GM12878 (cell line): ENCODE measurements around the gene CMSS1.

Experiments used
- ETV6 ChIP-seq, 2 experiments: fragments of 450-650 bp in 1 of 2; IDR thresholded peaks in 1 of 2; conservative IDR thresholded peaks in 1 of 2; 2 replicates each; pipeline ENCODE4 v1.6.1; 2014; ENCODE audit warnings: antibody characterized with exemption in 1 of 2, borderline replicate concordance in 1 of 2, low read depth in 1 of 2, mild to moderate bottlenecking in 1 of 2, moderate library complexity in 1 of 2
- HCFC1 ChIP-seq: fragments of 150-350 bp; IDR thresholded peaks from 2 replicates; pipeline ENCODE4 v1.6.1; 2014; ENCODE audit warnings: low read length
- HDAC6 ChIP-seq: fragments of 200-600 bp; sonication (generic); IDR thresholded peaks from one replicate; pipeline ENCODE4 v1.8.0; 2017; ENCODE audit warnings: antibody characterized with exemption; ENCODE audit not compliant: unreplicated experiment
- MAX ChIP-seq: IDR thresholded peaks from 2 replicates; pipeline ENCODE4 v1.6.1; 2012; ENCODE audit warnings: low read depth, low read length, improper control_type of control experiment
- PKNOX1 ChIP-seq: fragments of 450-650 bp; IDR thresholded peaks from 2 replicates; pipeline ENCODE4 v1.6.1; 2016; ENCODE audit warnings: mild to moderate bottlenecking
- POLR2A ChIP-seq: IDR thresholded peaks from 2 replicates; pipeline ENCODE4 v1.6.1; 2011; ENCODE audit warnings: low read depth, mild to moderate bottlenecking, low read length
- RB1 ChIP-seq: fragments of 450-650 bp; formaldehyde crosslinking; IDR thresholded peaks from 2 replicates; pipeline ENCODE4 v1.6.1; 2017; ENCODE audit warnings: mild to moderate bottlenecking, borderline replicate concordance
- TAF1 ChIP-seq: IDR thresholded peaks from 2 replicates; pipeline ENCODE4 v1.6.1; 2011; ENCODE audit warnings: mild to moderate bottlenecking, low read depth, low read length, borderline replicate concordance
- TF ChIP-seq, protein P1 (sequence below): IDR thresholded peaks from 2 replicates; pipeline ENCODE4 v1.6.1; 2012; ENCODE audit warnings: low read depth, low read length, improper control_type of control experiment
- TF ChIP-seq, protein P2 (sequence below), 3 experiments: IDR thresholded peaks in 2 of 3; conservative IDR thresholded peaks in 1 of 3; 2 replicates each; pipeline ENCODE4 v1.5.1; 2011; ENCODE audit warnings: low read depth in 3 of 3, low read length in 3 of 3, mild to moderate bottlenecking in 3 of 3, control low read depth in 2 of 3, moderate library complexity in 2 of 3, inconsistent platforms in 1 of 3, mixed read lengths in 1 of 3; ENCODE audit not compliant: control insufficient read depth in 2 of 3, insufficient read depth in 1 of 3; ENCODE audit errors: extremely low read depth in 1 of 3
- TF ChIP-seq, protein P3 (sequence below): fragments of 450-650 bp; IDR thresholded peaks from 2 replicates; pipeline ENCODE4 v1.6.1; 2017; ENCODE audit warnings: mild to moderate bottlenecking, moderate library complexity

- TF ChIP-seq, protein P1, sequence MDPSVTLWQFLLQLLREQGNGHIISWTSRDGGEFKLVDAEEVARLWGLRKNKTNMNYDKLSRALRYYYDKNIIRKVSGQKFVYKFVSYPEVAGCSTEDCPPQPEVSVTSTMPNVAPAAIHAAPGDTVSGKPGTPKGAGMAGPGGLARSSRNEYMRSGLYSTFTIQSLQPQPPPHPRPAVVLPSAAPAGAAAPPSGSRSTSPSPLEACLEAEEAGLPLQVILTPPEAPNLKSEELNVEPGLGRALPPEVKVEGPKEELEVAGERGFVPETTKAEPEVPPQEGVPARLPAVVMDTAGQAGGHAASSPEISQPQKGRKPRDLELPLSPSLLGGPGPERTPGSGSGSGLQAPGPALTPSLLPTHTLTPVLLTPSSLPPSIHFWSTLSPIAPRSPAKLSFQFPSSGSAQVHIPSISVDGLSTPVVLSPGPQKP: no peak
- TF ChIP-seq POLR2A (no peak), TAF1 (no peak), HCFC1 (no peak), RB1 (no peak), HDAC6 (no peak), MAX (no peak), PKNOX1 (no peak), ETV6 (conservative IDR thresholded peaks at IDR 0.05 in 1 of 2, IDR thresholded peaks at IDR 0.05 in 1 of 2; ENCODE audit: borderline replicate concordance in 1 of 2, low read depth in 1 of 2) (no peak)
- TF ChIP-seq, protein P2, sequence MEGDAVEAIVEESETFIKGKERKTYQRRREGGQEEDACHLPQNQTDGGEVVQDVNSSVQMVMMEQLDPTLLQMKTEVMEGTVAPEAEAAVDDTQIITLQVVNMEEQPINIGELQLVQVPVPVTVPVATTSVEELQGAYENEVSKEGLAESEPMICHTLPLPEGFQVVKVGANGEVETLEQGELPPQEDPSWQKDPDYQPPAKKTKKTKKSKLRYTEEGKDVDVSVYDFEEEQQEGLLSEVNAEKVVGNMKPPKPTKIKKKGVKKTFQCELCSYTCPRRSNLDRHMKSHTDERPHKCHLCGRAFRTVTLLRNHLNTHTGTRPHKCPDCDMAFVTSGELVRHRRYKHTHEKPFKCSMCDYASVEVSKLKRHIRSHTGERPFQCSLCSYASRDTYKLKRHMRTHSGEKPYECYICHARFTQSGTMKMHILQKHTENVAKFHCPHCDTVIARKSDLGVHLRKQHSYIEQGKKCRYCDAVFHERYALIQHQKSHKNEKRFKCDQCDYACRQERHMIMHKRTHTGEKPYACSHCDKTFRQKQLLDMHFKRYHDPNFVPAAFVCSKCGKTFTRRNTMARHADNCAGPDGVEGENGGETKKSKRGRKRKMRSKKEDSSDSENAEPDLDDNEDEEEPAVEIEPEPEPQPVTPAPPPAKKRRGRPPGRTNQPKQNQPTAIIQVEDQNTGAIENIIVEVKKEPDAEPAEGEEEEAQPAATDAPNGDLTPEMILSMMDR (IDR thresholded peaks at IDR 0.05 in 2 of 3, conservative IDR thresholded peaks at IDR 0.05 in 1 of 3; ENCODE audit: control insufficient read depth in 2 of 3, extremely low read depth in 1 of 3, insufficient read depth in 1 of 3, low read depth in 3 of 3, low read length in 3 of 3): no peak
- TF ChIP-seq, protein P3, sequence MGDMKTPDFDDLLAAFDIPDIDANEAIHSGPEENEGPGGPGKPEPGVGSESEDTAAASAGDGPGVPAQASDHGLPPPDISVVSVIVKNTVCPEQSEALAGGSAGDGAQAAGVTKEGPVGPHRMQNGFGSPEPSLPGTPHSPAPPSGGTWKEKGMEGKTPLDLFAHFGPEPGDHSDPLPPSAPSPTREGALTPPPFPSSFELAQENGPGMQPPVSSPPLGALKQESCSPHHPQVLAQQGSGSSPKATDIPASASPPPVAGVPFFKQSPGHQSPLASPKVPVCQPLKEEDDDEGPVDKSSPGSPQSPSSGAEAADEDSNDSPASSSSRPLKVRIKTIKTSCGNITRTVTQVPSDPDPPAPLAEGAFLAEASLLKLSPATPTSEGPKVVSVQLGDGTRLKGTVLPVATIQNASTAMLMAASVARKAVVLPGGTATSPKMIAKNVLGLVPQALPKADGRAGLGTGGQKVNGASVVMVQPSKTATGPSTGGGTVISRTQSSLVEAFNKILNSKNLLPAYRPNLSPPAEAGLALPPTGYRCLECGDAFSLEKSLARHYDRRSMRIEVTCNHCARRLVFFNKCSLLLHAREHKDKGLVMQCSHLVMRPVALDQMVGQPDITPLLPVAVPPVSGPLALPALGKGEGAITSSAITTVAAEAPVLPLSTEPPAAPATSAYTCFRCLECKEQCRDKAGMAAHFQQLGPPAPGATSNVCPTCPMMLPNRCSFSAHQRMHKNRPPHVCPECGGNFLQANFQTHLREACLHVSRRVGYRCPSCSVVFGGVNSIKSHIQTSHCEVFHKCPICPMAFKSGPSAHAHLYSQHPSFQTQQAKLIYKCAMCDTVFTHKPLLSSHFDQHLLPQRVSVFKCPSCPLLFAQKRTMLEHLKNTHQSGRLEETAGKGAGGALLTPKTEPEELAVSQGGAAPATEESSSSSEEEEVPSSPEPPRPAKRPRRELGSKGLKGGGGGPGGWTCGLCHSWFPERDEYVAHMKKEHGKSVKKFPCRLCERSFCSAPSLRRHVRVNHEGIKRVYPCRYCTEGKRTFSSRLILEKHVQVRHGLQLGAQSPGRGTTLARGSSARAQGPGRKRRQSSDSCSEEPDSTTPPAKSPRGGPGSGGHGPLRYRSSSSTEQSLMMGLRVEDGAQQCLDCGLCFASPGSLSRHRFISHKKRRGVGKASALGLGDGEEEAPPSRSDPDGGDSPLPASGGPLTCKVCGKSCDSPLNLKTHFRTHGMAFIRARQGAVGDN: no peak
These were observed 149.2 kb downstream of the CMSS1 start for GRCh38 chr3:99966662-99967416.
